IPS-18a (cell line): ENCODE measurements around the gene TMEM117.
"Not testable (repeated sequence)": the region's sequence is repeated elsewhere in the genome, so short reads cannot be mapped to it uniquely, and the experiment has no call there.

Experiments
- H3K27ac ChIP-seq: one replicate; pipeline ENCODE4 v1.5.1; 2013; ENCODE audit warnings: low read length
- H3K27me3 ChIP-seq: one replicate; pipeline ENCODE4 v1.6.1; 2013; ENCODE audit warnings: mild to moderate bottlenecking, low read length; ENCODE audit not compliant: control insufficient read depth, insufficient read depth
- H3K36me3 ChIP-seq: one replicate; pipeline ENCODE4 v1.6.1; 2013; ENCODE audit warnings: low read depth, low read length; ENCODE audit not compliant: control insufficient read depth
- H3K4me1 ChIP-seq: one replicate; pipeline ENCODE4 v1.6.1; 2013; ENCODE audit warnings: low read depth, low read length; ENCODE audit not compliant: control insufficient read depth
- H3K4me3 ChIP-seq: one replicate; pipeline ENCODE4 v1.5.1; 2013; ENCODE audit warnings: low read length
- H3K9ac ChIP-seq: one replicate; pipeline ENCODE4 v1.6.1; 2013; ENCODE audit warnings: mild to moderate bottlenecking, low read length, moderate library complexity
- H3K9me3 ChIP-seq: one replicate; pipeline ENCODE4 v1.6.1; 2013; ENCODE audit warnings: low read depth, low read length; ENCODE audit not compliant: control insufficient read depth

Gene TMEM117

GRCh38 chr12:44246482-44247105, 410.7 kb downstream of the TMEM117 start:
- Histone ChIP-seq H3K9me3 (no peaks in the 10 kb centered on the region), H3K4me3 (no peak overlapping the region), H3K27ac (no peak overlapping the region), H3K27me3 (no peaks in the 10 kb centered on the region), H3K9ac (no peak overlapping the region), H3K4me1 (no peaks in the 10 kb centered on the region), H3K36me3 (no peaks in the 10 kb centered on the region)

- H3K4me3 ChIP-seq: no peak overlapping the region
- H3K27ac ChIP-seq: no peak overlapping the region
- no peak overlapping the region for H3K9ac ChIP-seq
- no peaks in the 10 kb centered on the region for H3K36me3 ChIP-seq
- H3K4me1 ChIP-seq: no peaks in the 10 kb centered on the region
- no peaks in the 10 kb centered on the region for H3K9me3 ChIP-seq
- no peaks in the 10 kb centered on the region for H3K27me3 ChIP-seq
Measured at GRCh38 chr12:44247588-44247987, 411.7 kb downstream of the TMEM117 start.

- Histone ChIP-seq H3K9me3 (no peaks in the 10 kb centered on the region), H3K27ac (no peak overlapping the region), H3K4me1 (no peaks in the 10 kb centered on the region), H3K4me3 (no peak overlapping the region), H3K9ac (no peak overlapping the region), H3K36me3 (no peaks in the 10 kb centered on the region), H3K27me3 (no peaks in the 10 kb centered on the region)
Measured at GRCh38 chr12:44248436-44248835, 412.6 kb downstream of the TMEM117 start.

GRCh38 chr12:44250440-44250839, 414.6 kb downstream of the TMEM117 start:
- not testable (repeated sequence) for H3K27me3 ChIP-seq, H3K36me3 ChIP-seq, H3K4me1 ChIP-seq, H3K4me3 ChIP-seq, H3K27ac ChIP-seq, H3K9me3 ChIP-seq, H3K9ac ChIP-seq

- H3K36me3 ChIP-seq: no peaks in the 10 kb centered on the region
- no peaks in the 10 kb centered on the region for H3K4me1 ChIP-seq
- H3K27me3 ChIP-seq: no peaks in the 10 kb centered on the region
- H3K9ac ChIP-seq: no peak overlapping the region
- no peaks in the 10 kb centered on the region for H3K9me3 ChIP-seq
- H3K27ac ChIP-seq: no peak overlapping the region
- H3K4me3 ChIP-seq: no peak overlapping the region
Measured at GRCh38 chr12:44253338-44253856, 417.5 kb downstream of the TMEM117 start.

GRCh38 chr12:44258246-44258645, 422.4 kb downstream of the TMEM117 start:
- Histone ChIP-seq H3K4me3 (no peak overlapping the region), H3K27ac (no peak overlapping the region), H3K27me3 (no peaks in the 10 kb centered on the region), H3K9me3 (no peaks in the 10 kb centered on the region), H3K4me1 (peaks cover 9% of the 10 kb centered on the region), H3K36me3 (no peaks in the 10 kb centered on the region), H3K9ac (no peak overlapping the region)

GRCh38 chr12:44259890-44260289, 424.0 kb downstream of the TMEM117 start:
- H3K36me3 ChIP-seq: no peaks in the 10 kb centered on the region
- no peaks in the 10 kb centered on the region for H3K9me3 ChIP-seq
- H3K27ac ChIP-seq: no peak overlapping the region
- no peak overlapping the region for H3K9ac ChIP-seq
- H3K4me1 ChIP-seq: peaks cover 9% of the 10 kb centered on the region
- H3K4me3 ChIP-seq: no peak overlapping the region
- H3K27me3 ChIP-seq: no peaks in the 10 kb centered on the region

- H3K4me1 ChIP-seq: peaks cover 9% of the 10 kb centered on the region
- no peak overlapping the region for H3K4me3 ChIP-seq
- H3K36me3 ChIP-seq: no peaks in the 10 kb centered on the region
- no peak overlapping the region for H3K9ac ChIP-seq
- no peak overlapping the region for H3K27ac ChIP-seq
- H3K27me3 ChIP-seq: no peaks in the 10 kb centered on the region
- H3K9me3 ChIP-seq: no peaks in the 10 kb centered on the region
Measured at GRCh38 chr12:44260581-44260980, 424.7 kb downstream of the TMEM117 start.

- Histone ChIP-seq H3K27me3 (no peaks in the 10 kb centered on the region), H3K9me3 (no peaks in the 10 kb centered on the region), H3K9ac (no peak overlapping the region), H3K4me3 (no peak overlapping the region), H3K36me3 (no peaks in the 10 kb centered on the region), H3K27ac (no peak overlapping the region), H3K4me1 (no peaks in the 10 kb centered on the region)
Measured at GRCh38 chr12:44285321-44285960, 449.6 kb downstream of the TMEM117 start.

GRCh38 chr12:44286336-44286735, 450.5 kb downstream of the TMEM117 start:
- no peaks in the 10 kb centered on the region for H3K9me3 ChIP-seq

GRCh38 chr12:44286821-44287505, 451.1 kb downstream of the TMEM117 start:
- H3K27ac ChIP-seq: no peak overlapping the region

More at GRCh38 chr12:44286336-44286735, 450.5 kb downstream of the TMEM117 start:
- Histone ChIP-seq H3K9ac (no peak overlapping the region), H3K27me3 (no peaks in the 10 kb centered on the region), H3K36me3 (no peaks in the 10 kb centered on the region), H3K4me3 (no peak overlapping the region), H3K27ac (no peak overlapping the region), H3K4me1 (no peaks in the 10 kb centered on the region)

More at GRCh38 chr12:44286821-44287505, 451.1 kb downstream of the TMEM117 start:
- H3K9ac ChIP-seq: no peak overlapping the region
- no peaks in the 10 kb centered on the region for H3K36me3 ChIP-seq
- no peak overlapping the region for H3K4me3 ChIP-seq
- H3K4me1 ChIP-seq: no peaks in the 10 kb centered on the region
- H3K27me3 ChIP-seq: no peaks in the 10 kb centered on the region
- no peaks in the 10 kb centered on the region for H3K9me3 ChIP-seq
